ENCODE data around the gene SH3BP5. TPM values are rescaled to one million over a fixed set of nuclear protein-coding genes. Genes with fewer than 3 reads are reported as not detected.

SH3BP5 gene, protein sequence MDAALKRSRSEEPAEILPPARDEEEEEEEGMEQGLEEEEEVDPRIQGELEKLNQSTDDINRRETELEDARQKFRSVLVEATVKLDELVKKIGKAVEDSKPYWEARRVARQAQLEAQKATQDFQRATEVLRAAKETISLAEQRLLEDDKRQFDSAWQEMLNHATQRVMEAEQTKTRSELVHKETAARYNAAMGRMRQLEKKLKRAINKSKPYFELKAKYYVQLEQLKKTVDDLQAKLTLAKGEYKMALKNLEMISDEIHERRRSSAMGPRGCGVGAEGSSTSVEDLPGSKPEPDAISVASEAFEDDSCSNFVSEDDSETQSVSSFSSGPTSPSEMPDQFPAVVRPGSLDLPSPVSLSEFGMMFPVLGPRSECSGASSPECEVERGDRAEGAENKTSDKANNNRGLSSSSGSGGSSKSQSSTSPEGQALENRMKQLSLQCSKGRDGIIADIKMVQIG
- total RNA-seq: 10 to 100 TPM; 13.4 to 38.6 TPM

DNA sequence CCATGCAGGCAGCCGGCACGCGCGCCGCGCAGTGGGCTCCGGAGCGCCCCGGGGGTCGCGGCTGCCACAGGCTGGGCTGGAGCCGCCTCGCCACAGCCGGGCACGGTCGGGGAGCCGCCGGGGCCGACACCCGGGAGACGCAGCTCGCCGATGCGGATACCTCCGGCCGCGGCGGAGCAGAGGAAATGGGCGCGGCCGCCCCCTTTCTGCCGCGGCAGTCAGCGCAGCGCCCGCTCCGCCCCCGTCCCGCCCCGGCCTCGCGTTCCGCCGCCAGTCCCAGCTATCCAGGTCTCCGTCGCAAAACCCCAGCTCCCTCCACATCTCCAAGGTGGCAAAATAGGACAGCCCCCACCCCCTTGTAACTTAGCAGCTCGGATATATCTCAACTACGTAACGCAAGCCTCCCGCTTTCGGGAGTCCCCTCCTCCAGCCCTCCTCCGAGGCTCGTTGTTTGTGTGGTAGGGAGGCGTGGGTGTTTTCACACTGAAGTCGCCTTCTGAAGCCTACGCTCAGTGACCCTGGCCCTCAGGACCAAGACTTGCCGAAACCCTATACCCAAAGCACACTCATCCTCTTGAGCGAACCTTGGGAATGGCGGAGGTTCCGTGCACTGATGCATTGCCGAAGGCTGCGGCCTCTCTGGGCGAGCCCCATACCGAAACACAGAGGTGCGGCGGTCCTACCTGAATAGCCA is at the start of gene SH3BP5:
Gene SH3BP5, minus strand, starts transcription at position 182 of the 694 bp plus-strand sequence. Its CDS starts 178 bp downstream, at position 4.

DNA sequence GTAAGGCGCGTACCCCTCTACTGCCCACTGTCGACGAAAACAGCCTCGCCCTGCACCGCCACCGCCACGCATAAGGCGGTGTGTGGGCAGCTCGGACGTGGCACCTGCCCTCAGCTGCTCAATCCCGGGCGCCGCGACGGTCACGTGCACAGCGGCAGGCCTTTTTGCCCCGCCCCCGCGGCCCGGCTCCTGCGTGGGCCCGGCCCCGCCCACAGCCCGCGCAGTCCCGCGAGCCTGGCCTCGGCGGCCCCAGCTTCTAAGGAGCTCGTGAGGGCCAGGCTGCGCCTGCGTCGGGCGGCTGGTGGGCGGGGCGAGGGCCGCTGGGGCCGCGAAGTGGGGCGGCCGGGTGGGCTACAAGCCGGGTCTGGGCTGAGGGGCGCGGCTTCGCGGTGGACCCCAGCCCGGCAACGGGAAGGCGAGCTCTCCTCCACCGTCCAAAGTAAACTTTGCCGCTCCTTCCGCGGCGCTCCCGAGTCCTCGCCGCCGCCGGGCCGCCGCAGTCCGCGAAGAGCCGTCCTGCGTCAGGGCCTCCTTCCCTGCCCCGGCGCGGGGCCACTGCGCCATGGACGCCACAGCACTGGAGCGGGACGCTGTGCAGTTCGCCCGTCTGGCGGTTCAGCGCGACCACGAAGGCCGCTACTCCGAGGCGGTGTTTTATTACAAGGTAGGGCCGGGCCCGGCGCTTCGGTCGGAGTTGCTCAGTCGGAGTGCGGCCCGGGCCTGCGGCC is 126.3 kb downstream of the SH3BP5 start, which contains the start of gene CAPN7:
Gene CAPN7, plus strand, starts transcription at position 313 of the 728 bp plus-strand sequence. Its CDS starts 250 bp downstream, at position 563.

Small RNAs within 50 kb of the gene (small RNA-seq; reads per million reads assigned to genes)
- gene HMGN2P7: 0 reads per million in 2 donors
- 0 to 0.17 reads per million in 2 donors for gene RNU6-454P

Other genes with a start within 250 kb of the SH3BP5 start
- 10 to 100 TPM; 14.0 to 23.7 TPM for gene RBSN, start 233.4 kb downstream of the SH3BP5 start, total RNA-seq
- 10 to 100 TPM; 33.0 to 37.2 TPM for gene CAPN7, start 126.3 kb downstream of the SH3BP5 start, total RNA-seq
- gene METTL6, start 95.0 kb upstream of the SH3BP5 start, total RNA-seq: 10 to 100 TPM; 20.6 to 35.0 TPM
- 10 to 100 TPM; 30.6 to 48.0 TPM for gene EAF1, start 95.0 kb upstream of the SH3BP5 start, total RNA-seq
- gene COLQ, start 189.1 kb upstream of the SH3BP5 start, total RNA-seq: 1 to 10 TPM; 2.1 to 2.3 TPM